SW480 (cell line): ENCODE results near the gene TM2D3.

Source experiments
- DNase-seq: peaks from one replicate; pipeline ENCODE4 v3.0.0-alpha.2; 2016; ENCODE audit warnings: low spot score

Gene TM2D3

DNA sequence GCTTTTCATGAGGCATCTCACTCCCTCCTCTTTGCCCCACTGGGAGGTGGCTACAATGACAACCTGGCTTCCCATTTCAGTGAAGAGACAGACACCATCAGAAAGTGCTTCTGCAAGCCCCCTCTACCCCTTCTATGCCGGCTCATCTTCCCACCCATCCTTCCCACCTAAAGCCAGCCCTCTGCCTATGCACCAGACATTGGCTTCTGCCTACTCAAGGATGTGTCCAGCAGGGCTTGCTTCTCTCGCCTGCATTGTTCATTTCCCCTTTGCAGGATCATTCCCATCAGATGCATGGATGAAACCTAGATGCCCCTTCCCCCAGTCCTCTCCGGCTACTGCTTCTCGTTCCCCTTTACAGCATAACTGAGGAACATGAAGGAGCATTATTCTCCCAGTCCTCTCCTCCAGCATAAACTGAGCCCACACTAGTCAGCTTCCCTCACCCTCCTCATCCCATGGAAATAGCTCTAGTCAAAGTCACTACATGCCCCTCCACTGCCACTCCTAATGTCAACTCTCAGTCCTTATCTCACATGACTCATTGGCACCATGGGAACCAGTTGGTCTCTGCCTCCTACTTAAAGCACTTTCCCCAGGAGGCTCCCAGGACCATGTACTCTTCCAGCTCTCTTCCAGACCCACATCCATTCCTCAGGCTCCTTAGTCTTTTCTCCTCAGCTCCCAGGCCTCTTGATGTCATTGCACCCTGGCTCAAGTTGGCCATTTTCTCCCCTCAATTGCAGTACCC lies 47.9 kb downstream of the TM2D3 start:
- DNase-seq, result no peak

- no peak for DNase-seq
Measured at GRCh38 chr15:101602801-101603200, 49.4 kb downstream of the TM2D3 start.

GRCh38 chr15:101600035-101600434 lies 52.1 kb downstream of the TM2D3 start:
- peak; percentile 67 for DNase-seq

DNA sequence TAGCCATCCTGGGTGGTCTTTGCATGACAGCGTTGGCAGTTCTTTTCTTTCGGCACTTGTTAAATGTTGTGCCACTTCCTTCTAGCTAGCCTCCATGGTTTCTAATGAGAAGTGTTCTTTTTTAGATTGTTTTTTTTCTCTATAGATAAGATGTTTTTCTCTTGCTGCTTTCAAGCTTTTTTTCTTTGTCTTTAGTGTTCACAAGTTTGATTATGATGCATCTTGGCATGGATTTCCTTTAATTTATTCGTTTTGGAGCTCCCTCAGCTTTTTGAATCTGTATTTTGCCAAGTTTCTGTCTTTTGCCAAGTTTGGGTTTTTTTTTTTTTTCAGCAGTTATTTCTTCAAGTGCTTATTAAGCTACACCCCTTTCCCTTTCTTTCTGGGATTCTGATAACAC lies 53.1 kb downstream of the TM2D3 start:
- no peak for DNase-seq

- DNase-seq, result no peak
Measured at GRCh38 chr15:101597360-101597928, 54.7 kb downstream of the TM2D3 start.

DNA sequence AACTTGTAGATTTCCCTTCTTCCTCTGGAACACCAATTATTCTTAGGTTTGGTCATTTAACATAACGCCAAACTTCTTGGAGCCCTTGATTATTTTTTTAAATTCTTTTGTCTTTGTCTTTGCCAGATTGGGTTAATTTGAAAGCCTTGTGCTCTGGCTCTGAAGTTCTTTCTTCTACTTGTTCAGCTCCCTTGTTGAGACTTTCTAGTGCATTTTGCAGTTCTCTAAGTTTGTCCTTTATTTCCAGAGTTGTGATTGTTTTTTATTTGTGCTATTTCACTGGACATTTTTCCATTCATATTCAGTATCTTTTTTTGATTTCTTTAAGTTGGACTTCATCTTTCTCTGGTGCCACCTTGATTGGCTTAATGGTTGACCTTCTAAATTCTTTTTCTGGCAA lies 55.5 kb downstream of the TM2D3 start:
- no peak for DNase-seq
